HepG2 (cell line): ENCODE measurements around the gene CDK14. TPM values are rescaled to one million over a fixed set of nuclear protein-coding genes. Genes with fewer than 3 reads are reported as not detected.

Experiments used
- ATAC-seq: fragments of 200-7000 bp; cut with Tn5 transposase; 3 replicates; pipeline ENCODE4 v1.9.1; 2020; ENCODE audit warnings: mild to moderate bottlenecking, moderate library complexity
- BruUV-seq: library from RNA; stranded (reverse); fragments of 400-500 nt; replicated peaks from 2 replicates; lab custom pipeline; 2021; lab: Mats Ljungman, UMichigan
- CTCF ChIA-PET: fragments of 300-600 bp; formaldehyde crosslinking; extraction: SDS; loops from one replicate; lab custom pipeline; 2021; ENCODE audit warnings: low total read pairs, inconsistent platforms, low intra/inter-chr PET ratio; lab: Yijun Ruan, JAX
- POLR2A ChIA-PET: fragments of 350-600 bp; sonication (Branson Sonifier 250); formaldehyde crosslinking; loops from one replicate; lab custom pipeline; 2020; ENCODE audit warnings: antibody characterized with exemption, inconsistent platforms; lab: Yijun Ruan, JAX
- DNase-seq: peaks from one replicate; pipeline ENCODE4 v3.0.0-alpha.2; 2015; ENCODE audit warnings: low spot score
- FAIRE-seq: peaks from 3 replicates; lab custom pipeline; 2011; peaks lifted over from hg19 to GRCh38; lab: Jason Lieb, UNC
- H2AFZ ChIP-seq: one replicate; pipeline ENCODE4 v1.6.1; 2011; ENCODE audit warnings: low read length, inconsistent platforms
- H3K27ac ChIP-seq: fragments of 300-600 bp; 3 replicates; pipeline ENCODE4 v1.8.0; 2011; ENCODE audit warnings: mixed run types, mild to moderate bottlenecking, mixed read lengths, low read length, inconsistent platforms; ENCODE audit not compliant: insufficient read depth; ENCODE audit errors: extremely low read length
- H3K27me3 ChIP-seq, 2 experiments: fragments of 200-600 bp in 1 of 2; 2 replicates in 1 of 2; 3 replicates in 1 of 2; pipeline versions ENCODE4 v1.6.0 to v1.8.0; 2011; ENCODE audit warnings: low read length in 2 of 2, mild to moderate bottlenecking in 2 of 2, moderate library complexity in 2 of 2, inconsistent platforms in 1 of 2; ENCODE audit not compliant: insufficient read depth in 2 of 2, control insufficient read depth in 1 of 2
- H3K36me3 ChIP-seq, 2 experiments: fragments of 200-600 bp in 1 of 2; replicated peaks in 1 of 2; 2 replicates in 1 of 2; 3 replicates in 1 of 2; pipeline versions ENCODE4 v1.5.1 to v1.8.0; 2011; ENCODE audit warnings: low read length in 2 of 2, inconsistent platforms in 1 of 2; ENCODE audit not compliant: insufficient read depth in 2 of 2, control insufficient read depth in 1 of 2
- H3K4me1 ChIP-seq: 2 replicates; pipeline ENCODE4 v1.5.1; 2012; ENCODE audit warnings: low read length, inconsistent platforms; ENCODE audit not compliant: insufficient read depth
- H3K4me2 ChIP-seq: 2 replicates; pipeline ENCODE4 v1.6.0; 2011; ENCODE audit warnings: low read depth, low read length, inconsistent platforms
- H3K4me3 ChIP-seq, 3 experiments: fragments of 200-600 bp in 1 of 3; sonication (generic), shearing (Covaris generic) in 1 of 3; replicated peaks in 1 of 3; 2 replicates each; pipeline ENCODE4 v1.5.1; 2011 to 2016; ENCODE audit warnings: low read length in 3 of 3, inconsistent platforms in 2 of 3, low read depth in 2 of 3, mild to moderate bottlenecking in 2 of 3, control low read depth in 1 of 3, mixed read lengths in 1 of 3; ENCODE audit not compliant: insufficient read depth in 1 of 3
- H3K79me2 ChIP-seq: one replicate; pipeline ENCODE4 v1.6.1; 2011; ENCODE audit warnings: low read length, inconsistent platforms; ENCODE audit not compliant: insufficient read depth
- H3K9ac ChIP-seq: 2 replicates; pipeline ENCODE4 v1.6.0; 2011; ENCODE audit warnings: mild to moderate bottlenecking, low read depth, low read length, inconsistent platforms; ENCODE audit not compliant: insufficient read depth
- H3K9me3 ChIP-seq: 2 replicates; pipeline ENCODE4 v1.5.1; 2012; ENCODE audit warnings: mild to moderate bottlenecking, low read length
- H4K20me1 ChIP-seq: 2 replicates; pipeline ENCODE4 v1.6.0; 2011; ENCODE audit warnings: inconsistent platforms, mild to moderate bottlenecking, low read length, moderate library complexity; ENCODE audit not compliant: insufficient read depth
- ARNT2 ChIP-seq: sonication (generic); formaldehyde crosslinking; IDR thresholded peaks from 2 replicates; pipeline ENCODE4 v1.8.0; 2022; ENCODE audit warnings: mild to moderate bottlenecking, low read depth, missing genetic modification reagents, moderate library complexity
- CSRNP1 ChIP-seq: sonication (generic); formaldehyde crosslinking; IDR thresholded peaks from 2 replicates; pipeline ENCODE4 v1.8.1; 2023; ENCODE audit warnings: mild to moderate bottlenecking, missing genetic modification reagents
- EED ChIP-seq: sonication (generic); formaldehyde crosslinking; IDR thresholded peaks from 2 replicates; pipeline ENCODE4 v1.5.0; 2020; ENCODE audit warnings: mild to moderate bottlenecking, missing genetic modification reagents
- ELF4 ChIP-seq: sonication (generic); formaldehyde crosslinking; IDR thresholded peaks from 2 replicates; pipeline ENCODE4 v1.5.0; 2020; ENCODE audit warnings: missing genetic modification reagents, mild to moderate bottlenecking, moderate library complexity, borderline replicate concordance
- FLYWCH1 ChIP-seq: sonication (generic); formaldehyde crosslinking; IDR thresholded peaks from 2 replicates; pipeline ENCODE4 v1.8.1; 2023; ENCODE audit warnings: mild to moderate bottlenecking, missing genetic modification reagents
- IKZF1 ChIP-seq: fragments of 450-650 bp; IDR thresholded peaks from 2 replicates; pipeline ENCODE4 v1.7.1; 2016
- KAT8 ChIP-seq: IDR thresholded peaks from 2 replicates; pipeline ENCODE4 v1.6.1; 2016; ENCODE audit warnings: missing genetic modification reagents, missing compliant biosample characterization
- KDM4B ChIP-seq: sonication (generic); formaldehyde crosslinking; IDR thresholded peaks from 2 replicates; pipeline ENCODE4 v1.4.0; 2020; ENCODE audit warnings: missing genetic modification reagents
- NFE2 ChIP-seq: sonication (generic); formaldehyde crosslinking; IDR thresholded peaks from 2 replicates; pipeline ENCODE4 v1.4.0; 2020; ENCODE audit warnings: missing genetic modification reagents
- PHF20 ChIP-seq: sonication (generic); formaldehyde crosslinking; IDR thresholded peaks from 2 replicates; pipeline ENCODE4 v1.5.0; 2020; ENCODE audit warnings: mild to moderate bottlenecking, missing genetic modification reagents
- SIX4 ChIP-seq: sonication (generic); formaldehyde crosslinking; IDR thresholded peaks from 2 replicates; pipeline ENCODE4 v1.4.0; 2020; ENCODE audit warnings: missing genetic modification reagents
- SMYD3 ChIP-seq: sonication (generic); formaldehyde crosslinking; IDR thresholded peaks from 2 replicates; pipeline ENCODE4 v1.8.1; 2023; ENCODE audit warnings: mild to moderate bottlenecking, missing genetic modification reagents
- TRIM24 ChIP-seq: sonication (generic); formaldehyde crosslinking; IDR thresholded peaks from 2 replicates; pipeline ENCODE4 v1.8.0; 2022; ENCODE audit warnings: mild to moderate bottlenecking, missing genetic modification reagents
- ZBTB20 ChIP-seq: sonication (generic); formaldehyde crosslinking; IDR thresholded peaks from 2 replicates; pipeline ENCODE4 v1.8.1; 2023; ENCODE audit warnings: missing genetic modification reagents, low read depth, mild to moderate bottlenecking, borderline replicate concordance
- ZFAT ChIP-seq: sonication (generic); formaldehyde crosslinking; conservative IDR thresholded peaks from 2 replicates; pipeline ENCODE4 v1.8.1; 2023; ENCODE audit warnings: missing genetic modification reagents, inconsistent platforms
- ZNF30 ChIP-seq: sonication (generic); formaldehyde crosslinking; IDR thresholded peaks from 2 replicates; pipeline ENCODE4 v1.5.0; 2020; ENCODE audit warnings: mild to moderate bottlenecking, missing genetic modification reagents
- ZNF530 ChIP-seq: sonication (generic); formaldehyde crosslinking; IDR thresholded peaks from 2 replicates; pipeline ENCODE4 v1.5.0; 2020; ENCODE audit warnings: low read depth, mild to moderate bottlenecking, missing genetic modification reagents
- ZNF775 ChIP-seq: sonication (generic); formaldehyde crosslinking; IDR thresholded peaks from 2 replicates; pipeline ENCODE4 v1.4.0; 2020; ENCODE audit warnings: missing genetic modification reagents, mild to moderate bottlenecking, moderate library complexity, borderline replicate concordance
- ZNF878 ChIP-seq: sonication (generic); formaldehyde crosslinking; IDR thresholded peaks from 2 replicates; pipeline ENCODE4 v1.8.1; 2023; ENCODE audit warnings: mild to moderate bottlenecking, missing genetic modification reagents, moderate library complexity
- WGBS: methylation state at CpG from one replicate; pipeline ENCODE4 v1.1.6; 2017; ENCODE audit warnings: low lambda C conversion rate; 5-methylcytosine and 5-hydroxymethylcytosine counted together
- in situ Hi-C: cut with HindIII; loops from 2 replicates; pipeline ENCODE4 v1.10.0; 2017; ENCODE audit warnings: low pct_unique_long_range_greater_than_20kb; ENCODE audit not compliant: extremely low pct_ligation_motif_present
- intact Hi-C: fragments of 100-400 bp; cut with micrococcal nuclease; formaldehyde crosslinking; loops from one replicate; pipeline ENCODE4 v1.10.0; 2022; ENCODE audit not compliant: unreplicated experiment
- polyA plus RNA-seq, 8 experiments: library from polyadenylated mRNA; depleted of rRNA in 3 of 8; stranded (reverse) in 7 of 8; unstranded in 1 of 8; fragments of >200 nt; fragmentation: Illumina TruSeq in 4 of 8; extraction: Trizol in 4 of 8; gene quantifications; 2 replicates each; pipeline versions ENCODE4 v1.2.1 to v1.2.3, GENCODE V29; 2011 to 2016; ENCODE audit warnings: low read depth in 4 of 8, missing spikeins in 1 of 8, mixed read lengths in 1 of 8; ENCODE audit not compliant: insufficient read depth in 1 of 8
- total RNA-seq, 5 experiments: library from RNA; depleted of rRNA; stranded (reverse); fragments of >200 nt; fragmentation: Illumina TruSeq; extraction: Trizol; gene quantifications; 2 replicates each; pipeline ENCODE4 v1.2.3, GENCODE V29; 2016; ENCODE audit warnings: low read depth in 1 of 5
- TF ChIP-seq, protein P1 (sequence below): sonication (generic); formaldehyde crosslinking; conservative IDR thresholded peaks from 2 replicates; pipeline ENCODE4 v1.4.0; 2020; ENCODE audit warnings: missing genetic modification reagents

Gene CDK14
- total and polyA plus RNA-seq, 2 of the 13 experiments (the other 11 are each of a cell fraction or from before 2014, with no cell fraction given) = 0.26 to 0.71 TPM

GRCh38 chr7:91135300-91135699 lies 539.2 kb downstream of the CDK14 start:
- Histone ChIP-seq H3K36me3 (no peaks in the 10 kb centered on the region), H4K20me1 (no peaks in the 10 kb centered on the region), H3K9me3 (no peaks in the 10 kb centered on the region), H3K4me1 (no peaks in the 10 kb centered on the region), H3K27me3 (no peaks in the 10 kb centered on the region), H3K9ac (no peak overlapping the region), H3K79me2 (no peaks in the 10 kb centered on the region), H3K4me2 (no peak overlapping the region), H3K4me3 (no peak overlapping the region), H2AFZ (no peak overlapping the region), H3K27ac (no peak overlapping the region)
- ATAC-seq (no peak), FAIRE-seq (no peak), DNase-seq (no peak)
- TF ChIP-seq ZFAT (CRISPR knock-in tag) = no peak
- no peak for TF ChIP-seq ZNF878 (CRISPR knock-in tag)
- no peak for TF ChIP-seq NFE2
- TF ChIP-seq IKZF1 = no peak
- no peak for TF ChIP-seq ZNF775 (CRISPR knock-in tag)
- TF ChIP-seq SIX4 (CRISPR knock-in tag) = no peak
- no peak for TF ChIP-seq PHF20
- TF ChIP-seq SMYD3 (CRISPR knock-in tag) = no peak
- no peak for TF ChIP-seq ZNF30
- no peak for TF ChIP-seq KDM4B (CRISPR knock-in tag)
- TF ChIP-seq ZNF530 (CRISPR knock-in tag) = no peak
- no peak for TF ChIP-seq EED
- TF ChIP-seq, protein P1, sequence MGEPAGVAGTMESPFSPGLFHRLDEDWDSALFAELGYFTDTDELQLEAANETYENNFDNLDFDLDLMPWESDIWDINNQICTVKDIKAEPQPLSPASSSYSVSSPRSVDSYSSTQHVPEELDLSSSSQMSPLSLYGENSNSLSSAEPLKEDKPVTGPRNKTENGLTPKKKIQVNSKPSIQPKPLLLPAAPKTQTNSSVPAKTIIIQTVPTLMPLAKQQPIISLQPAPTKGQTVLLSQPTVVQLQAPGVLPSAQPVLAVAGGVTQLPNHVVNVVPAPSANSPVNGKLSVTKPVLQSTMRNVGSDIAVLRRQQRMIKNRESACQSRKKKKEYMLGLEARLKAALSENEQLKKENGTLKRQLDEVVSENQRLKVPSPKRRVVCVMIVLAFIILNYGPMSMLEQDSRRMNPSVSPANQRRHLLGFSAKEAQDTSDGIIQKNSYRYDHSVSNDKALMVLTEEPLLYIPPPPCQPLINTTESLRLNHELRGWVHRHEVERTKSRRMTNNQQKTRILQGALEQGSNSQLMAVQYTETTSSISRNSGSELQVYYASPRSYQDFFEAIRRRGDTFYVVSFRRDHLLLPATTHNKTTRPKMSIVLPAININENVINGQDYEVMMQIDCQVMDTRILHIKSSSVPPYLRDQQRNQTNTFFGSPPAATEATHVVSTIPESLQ (CRISPR knock-in tag) = no peak
- no peak for TF ChIP-seq ZBTB20 (CRISPR knock-in tag)
- no peak for TF ChIP-seq KAT8 (CRISPR knock-in tag)
- TF ChIP-seq TRIM24 = no peak
- TF ChIP-seq CSRNP1 = no peak
- no peak for TF ChIP-seq ARNT2 (CRISPR knock-in tag)
- TF ChIP-seq FLYWCH1 (CRISPR knock-in tag) = no peak
- no peak for TF ChIP-seq ELF4 (CRISPR knock-in tag)
- 55% methylated on average over 3 of the region's 3 CpGs for WGBS
- ChIA-PET CTCF (no interaction called here), POLR2A (no interaction called here)
- in situ Hi-C loops = no loop called here
- BruUV-seq = no TSS peak
- intact Hi-C loops = no loop called here
